KG1 (cell line): ENCODE results near the gene HMCN2.

Experiments
- DNase-seq: peaks from one replicate; lab custom pipeline; 2025; lab: John Stamatoyannopoulos, UW

Gene HMCN2

DNA sequence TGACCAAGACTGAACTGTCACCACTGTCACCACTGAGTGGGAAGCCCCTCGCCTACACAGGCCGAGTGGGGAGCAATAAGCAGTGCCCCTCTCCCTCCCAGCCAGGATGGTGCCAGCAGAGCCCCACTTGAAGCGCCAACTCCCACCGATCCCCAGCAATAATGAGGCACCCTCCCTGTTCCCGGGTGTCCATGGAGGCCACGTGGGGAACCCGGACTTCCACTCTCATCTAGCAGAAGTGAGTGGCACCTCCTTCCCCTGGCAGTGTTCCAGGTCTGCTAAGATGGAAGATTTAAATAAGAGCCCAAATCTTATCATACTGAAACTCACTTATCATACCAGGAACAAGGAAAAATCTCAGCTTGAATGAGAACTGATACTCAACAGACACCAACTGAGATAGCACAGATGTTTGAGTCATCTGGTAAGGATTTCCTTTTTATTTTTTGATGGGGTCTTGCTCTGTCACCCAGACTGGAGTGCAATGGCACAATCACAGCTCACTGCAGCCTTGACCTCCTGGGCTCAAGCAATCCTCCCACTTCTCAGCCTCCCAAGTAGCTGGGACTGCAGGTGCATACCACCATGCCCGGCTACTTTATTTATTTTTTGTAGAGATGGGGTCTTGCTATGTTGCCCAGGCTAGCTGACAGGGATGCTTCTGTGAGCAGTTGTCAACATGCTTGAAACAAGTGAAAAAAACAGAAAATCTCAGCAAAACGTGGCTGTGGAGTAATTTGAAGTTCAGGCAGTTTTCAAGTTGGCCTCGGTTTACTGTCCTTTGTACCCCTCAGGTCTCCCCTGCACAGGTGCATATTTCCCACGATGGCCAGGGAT lies 149.6 kb downstream of the HMCN2 start:
- no peak for DNase-seq

DNA sequence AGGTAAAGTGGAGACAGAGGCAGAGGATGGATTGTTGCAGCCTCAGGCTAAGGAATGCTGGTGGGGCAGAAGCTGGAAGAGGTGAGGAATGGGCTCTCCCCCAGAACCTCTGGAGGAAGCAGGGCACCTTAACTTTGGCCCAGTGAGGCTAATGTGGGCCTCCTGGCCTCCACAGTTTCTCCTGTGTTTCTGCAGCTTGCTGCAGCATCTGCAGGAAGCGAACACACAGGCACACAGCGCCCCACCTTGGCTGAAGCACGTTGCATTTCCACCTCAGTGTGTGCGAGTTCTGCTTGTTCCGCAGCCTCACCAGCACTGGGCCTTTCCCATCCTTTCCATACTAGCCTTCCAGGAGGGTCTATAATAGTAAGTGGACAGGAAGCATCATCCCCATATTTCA lies 152.0 kb downstream of the HMCN2 start:
- no peak for DNase-seq

DNA sequence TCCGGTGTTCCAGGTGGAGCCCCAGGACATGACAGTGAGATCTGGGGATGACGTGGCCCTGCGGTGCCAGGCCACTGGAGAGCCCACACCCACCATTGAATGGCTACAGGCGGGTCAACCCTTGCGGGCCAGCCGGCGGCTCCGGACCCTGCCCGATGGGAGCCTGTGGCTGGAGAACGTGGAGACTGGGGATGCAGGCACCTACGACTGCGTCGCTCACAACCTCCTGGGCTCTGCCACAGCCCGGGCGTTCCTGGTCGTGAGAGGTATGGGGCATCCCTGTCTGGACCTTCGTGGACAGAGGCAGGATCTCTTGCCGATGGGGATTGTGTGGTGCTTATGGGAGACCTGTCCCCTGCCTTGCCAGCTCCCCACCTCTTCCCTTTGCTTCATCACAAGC lies 153.2 kb downstream of the HMCN2 start:
- DNase-seq: no peak

GRCh38 chr9:130419521-130420035 lies 154.0 kb downstream of the HMCN2 start:
- no peak for DNase-seq

GRCh38 chr9:130421154-130421801 lies 155.7 kb downstream of the HMCN2 start:
- no peak for DNase-seq

DNA sequence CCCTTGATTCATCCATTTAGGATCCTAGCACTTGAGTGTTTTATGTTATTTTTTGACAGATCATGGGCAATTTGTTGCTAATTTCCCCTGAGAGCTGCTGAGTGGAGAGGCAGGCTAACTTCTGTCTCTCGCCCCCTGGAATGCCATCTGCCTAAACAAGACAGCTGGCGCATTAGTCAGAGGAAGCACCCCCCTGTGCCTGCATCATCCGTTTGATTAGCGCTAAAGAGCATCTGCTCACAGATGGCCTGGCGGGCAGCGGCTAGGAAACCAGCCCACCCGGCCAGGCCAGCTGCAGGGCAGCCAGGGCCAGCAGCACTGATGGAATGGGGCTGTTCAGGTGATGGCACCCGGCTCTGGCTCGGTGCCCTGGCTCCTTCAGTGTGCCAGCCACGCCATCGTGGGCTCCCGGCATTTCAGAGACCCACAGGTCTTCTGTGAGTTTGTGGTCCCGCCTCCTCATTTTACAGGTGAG lies 156.3 kb downstream of the HMCN2 start:
- no peak for DNase-seq

GRCh38 chr9:130422546-130422945 lies 157.0 kb downstream of the HMCN2 start:
- DNase-seq: no peak

- no peak for DNase-seq
Measured at GRCh38 chr9:130423272-130423671, 157.7 kb downstream of the HMCN2 start.

- no peak for DNase-seq
Measured at GRCh38 chr9:130424595-130425454, 159.3 kb downstream of the HMCN2 start.

GRCh38 chr9:130425741-130426466 lies 160.3 kb downstream of the HMCN2 start:
- no peak for DNase-seq

DNA sequence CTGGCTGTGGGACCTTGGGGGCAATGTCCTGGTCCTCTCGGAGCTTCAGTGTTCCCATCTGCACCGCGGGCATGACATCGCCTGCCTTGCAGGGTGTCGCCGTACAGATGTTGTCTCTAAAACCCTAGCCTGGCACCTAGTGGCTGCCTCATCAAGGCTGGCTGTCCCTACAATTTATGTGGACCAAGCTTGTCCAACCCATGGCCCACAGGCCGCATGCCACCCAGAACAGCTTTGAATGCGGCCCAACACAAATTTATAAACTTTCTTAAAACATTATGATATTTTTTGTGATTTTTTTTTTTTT lies 160.9 kb downstream of the HMCN2 start:
- no peak for DNase-seq

DNA sequence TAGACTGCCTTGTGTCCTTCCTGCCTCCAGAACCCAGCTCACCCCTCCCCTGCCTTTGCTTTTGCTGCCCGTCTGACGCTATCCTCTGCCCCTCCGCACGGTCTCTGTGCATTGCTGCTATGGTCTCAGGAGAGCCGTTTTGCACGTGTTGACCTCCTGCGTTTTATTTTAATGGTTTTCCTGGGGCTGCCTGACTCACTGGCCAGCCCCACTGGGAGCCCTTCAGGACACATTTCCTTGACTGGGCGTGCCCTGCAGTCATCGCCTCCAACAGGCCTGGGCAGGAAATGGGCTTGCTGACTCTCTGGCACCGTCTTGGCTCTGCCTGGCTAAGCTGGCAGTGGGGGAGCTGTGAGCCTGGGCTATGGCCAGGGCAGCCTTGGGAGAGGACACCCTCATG lies 161.3 kb downstream of the HMCN2 start:
- DNase-seq: no peak

- DNase-seq: no peak
Measured at GRCh38 chr9:130427326-130427725, 161.8 kb downstream of the HMCN2 start.

DNA sequence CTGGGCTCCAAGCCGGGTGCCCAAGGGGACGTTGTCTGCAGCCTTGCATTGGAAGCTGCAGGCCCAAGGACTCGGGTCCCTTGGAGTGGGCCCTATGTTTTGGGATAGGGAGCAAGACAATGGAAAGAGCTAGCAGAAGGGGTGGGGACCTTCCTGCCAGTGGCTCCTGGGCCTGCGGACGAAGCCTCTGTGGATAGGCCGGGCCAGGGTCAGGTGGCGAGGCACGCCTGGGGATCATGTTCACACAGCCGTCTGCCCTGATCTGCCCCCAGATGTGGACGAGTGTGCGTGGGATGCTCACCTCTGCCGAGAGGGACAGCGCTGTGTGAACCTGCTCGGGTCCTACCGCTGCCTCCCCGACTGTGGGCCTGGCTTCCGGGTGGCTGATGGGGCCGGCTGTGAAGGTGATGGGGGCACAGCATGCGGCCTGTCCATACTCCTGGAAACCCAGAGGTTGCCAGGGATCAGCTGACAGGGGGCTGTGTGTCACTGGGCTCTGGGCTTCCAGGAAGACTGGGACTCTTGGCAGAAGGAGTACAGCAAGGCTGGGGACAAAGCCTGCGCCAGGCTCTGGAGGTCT lies 162.6 kb downstream of the HMCN2 start:
- no peak for DNase-seq

DNA sequence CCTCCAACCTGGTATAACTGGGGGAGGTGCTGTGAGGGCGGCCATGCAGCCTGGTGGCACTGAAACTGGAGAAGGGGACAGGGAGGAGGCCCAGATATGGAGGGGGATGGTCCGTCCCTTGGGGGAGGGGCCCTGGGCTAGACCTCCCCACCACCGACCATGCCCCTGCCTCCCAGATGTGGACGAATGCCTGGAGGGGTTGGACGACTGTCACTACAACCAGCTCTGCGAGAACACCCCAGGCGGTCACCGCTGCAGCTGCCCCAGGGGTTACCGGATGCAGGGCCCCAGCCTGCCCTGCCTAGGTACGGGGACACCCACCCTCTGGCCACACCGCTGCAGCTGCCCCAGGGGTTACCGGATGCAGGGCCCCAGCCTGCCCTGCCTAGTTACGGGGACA lies 163.8 kb downstream of the HMCN2 start:
- DNase-seq: no peak

- DNase-seq: no peak
Measured at GRCh38 chr9:130429831-130430230, 164.3 kb downstream of the HMCN2 start.

DNA sequence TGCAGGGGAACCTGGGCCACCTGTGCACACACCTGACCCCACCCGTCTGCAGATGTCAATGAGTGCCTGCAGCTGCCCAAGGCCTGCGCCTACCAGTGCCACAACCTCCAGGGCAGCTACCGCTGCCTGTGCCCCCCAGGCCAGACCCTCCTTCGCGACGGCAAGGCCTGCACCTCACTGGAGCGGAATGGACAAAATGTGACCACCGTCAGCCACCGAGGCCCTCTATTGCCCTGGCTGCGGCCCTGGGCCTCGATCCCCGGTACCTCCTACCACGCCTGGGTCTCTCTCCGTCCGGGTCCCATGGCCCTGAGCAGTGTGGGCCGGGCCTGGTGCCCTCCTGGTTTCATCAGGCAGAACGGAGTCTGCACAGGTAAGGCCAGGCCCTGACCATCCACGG lies 164.7 kb downstream of the HMCN2 start:
- DNase-seq: no peak

DNA sequence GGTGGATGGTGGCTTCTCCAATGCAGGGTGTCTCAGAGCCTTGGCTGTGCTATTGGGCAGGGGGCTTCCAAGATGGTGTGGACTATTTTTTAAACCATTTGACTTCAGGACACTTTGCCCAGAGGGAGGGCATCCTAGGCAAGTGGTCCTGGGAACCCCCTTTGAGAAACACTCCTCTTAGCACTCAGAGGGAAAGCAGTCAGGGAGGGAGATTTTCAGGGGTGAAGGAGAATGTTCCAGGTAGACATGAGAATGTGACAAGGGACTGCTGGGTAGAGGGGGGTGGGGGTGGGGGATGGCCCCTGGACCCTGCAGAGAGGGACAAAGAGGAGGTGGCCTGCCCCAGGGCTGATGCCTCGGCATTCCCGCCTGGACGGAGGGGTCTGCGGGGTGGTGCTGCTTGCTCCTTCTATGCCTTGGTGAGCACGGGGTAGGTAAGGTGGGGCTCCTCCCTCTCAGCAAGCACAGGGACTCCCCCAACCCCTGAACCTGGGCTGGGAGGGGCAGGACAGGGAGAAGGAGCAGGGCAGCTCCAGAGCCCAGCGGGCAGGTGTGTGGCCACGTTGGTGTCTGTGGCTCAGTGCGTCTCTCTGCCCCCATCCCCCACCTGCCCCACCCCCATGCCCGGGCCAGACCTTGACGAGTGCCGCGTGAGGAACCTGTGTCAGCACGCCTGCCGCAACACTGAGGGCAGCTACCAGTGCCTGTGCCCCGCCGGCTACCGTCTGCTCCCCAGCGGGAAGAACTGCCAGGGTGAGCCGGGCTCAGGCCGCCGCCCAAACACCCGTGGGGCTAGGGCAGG lies 165.4 kb downstream of the HMCN2 start:
- no peak for DNase-seq

DNA sequence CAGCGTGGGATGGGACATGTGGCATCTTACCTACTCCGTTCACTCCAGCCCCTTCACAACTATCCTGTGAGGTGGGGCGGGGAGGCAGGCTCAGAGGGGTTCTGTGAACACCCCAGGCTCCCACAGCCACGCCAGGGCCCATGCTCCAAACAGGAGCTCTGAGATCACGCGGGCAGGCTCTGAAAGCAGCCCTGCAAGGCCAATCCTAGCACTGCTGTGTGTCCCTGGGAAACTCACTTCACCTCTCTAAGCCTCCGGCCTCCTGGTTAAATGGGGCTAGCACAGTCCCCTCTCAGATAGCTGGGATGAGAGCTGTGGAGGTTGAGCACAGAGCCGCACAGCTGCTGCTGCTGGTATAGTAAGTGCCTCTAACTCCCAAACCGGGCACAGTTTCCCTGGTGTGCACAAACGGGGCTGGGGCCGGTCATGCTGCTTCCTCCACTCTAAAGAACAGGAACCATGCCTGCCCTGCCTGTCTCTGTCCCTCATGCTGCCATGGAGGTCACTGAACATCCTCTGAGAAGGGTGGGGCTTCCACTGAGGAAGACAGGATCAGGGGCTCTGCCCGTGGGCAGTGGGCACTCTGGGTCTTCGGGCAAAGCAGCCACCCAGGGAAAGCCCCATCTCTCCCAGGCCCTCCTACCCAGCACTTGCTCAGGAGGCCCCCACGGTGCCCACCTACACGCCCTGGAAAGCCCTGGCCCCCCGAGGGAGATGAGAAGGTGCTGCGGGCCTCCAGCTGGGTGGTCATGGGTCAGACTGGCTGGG lies 166.2 kb downstream of the HMCN2 start:
- no peak for DNase-seq

- no peak for DNase-seq
Measured at GRCh38 chr9:130432362-130432761, 166.8 kb downstream of the HMCN2 start.
